ENCODE data around the gene ASTN2. TPM values are rescaled to one million over a fixed set of nuclear protein-coding genes. Genes with fewer than 3 reads are reported as not detected.
A peak's percentile ranks its signal among the peaks of the same experiment; 100 is the strongest.

Gene ASTN2
- total RNA-seq, 1 donor from 2014 or later, result 0.53 TPM

DNA sequence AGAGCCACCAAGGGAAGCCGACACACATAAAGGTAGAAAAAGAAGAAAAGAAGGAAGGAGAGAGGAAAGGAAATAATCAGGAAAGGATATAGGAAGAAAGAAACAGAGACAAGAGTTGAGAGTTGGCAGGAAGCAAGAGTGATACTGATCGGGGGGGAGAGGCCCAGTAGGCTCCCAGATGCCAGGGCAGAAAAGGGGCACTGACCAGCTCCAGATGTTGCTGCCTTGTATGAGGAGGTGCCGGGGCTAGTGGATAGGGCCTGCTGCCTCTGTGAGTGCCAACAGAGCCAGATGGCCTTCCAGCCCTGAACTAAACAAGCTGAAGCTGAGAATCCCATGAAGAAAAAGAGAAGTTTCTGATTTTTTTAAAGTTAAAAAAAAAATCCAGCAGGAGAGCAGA is 809.8 kb downstream of the ASTN2 start:
- Histone ChIP-seq H3K36me3 (ENCODE audit: control insufficient read depth, insufficient read depth, low read length) (no peaks in the 10 kb centered on the region), H3K4me3 (ENCODE audit: low read depth, low read length) (no peak overlapping the region), H3K27me3 (ENCODE audit: control insufficient read depth, insufficient read depth, low read length) (no peaks in the 10 kb centered on the region)
- TF ChIP-seq, protein P1, sequence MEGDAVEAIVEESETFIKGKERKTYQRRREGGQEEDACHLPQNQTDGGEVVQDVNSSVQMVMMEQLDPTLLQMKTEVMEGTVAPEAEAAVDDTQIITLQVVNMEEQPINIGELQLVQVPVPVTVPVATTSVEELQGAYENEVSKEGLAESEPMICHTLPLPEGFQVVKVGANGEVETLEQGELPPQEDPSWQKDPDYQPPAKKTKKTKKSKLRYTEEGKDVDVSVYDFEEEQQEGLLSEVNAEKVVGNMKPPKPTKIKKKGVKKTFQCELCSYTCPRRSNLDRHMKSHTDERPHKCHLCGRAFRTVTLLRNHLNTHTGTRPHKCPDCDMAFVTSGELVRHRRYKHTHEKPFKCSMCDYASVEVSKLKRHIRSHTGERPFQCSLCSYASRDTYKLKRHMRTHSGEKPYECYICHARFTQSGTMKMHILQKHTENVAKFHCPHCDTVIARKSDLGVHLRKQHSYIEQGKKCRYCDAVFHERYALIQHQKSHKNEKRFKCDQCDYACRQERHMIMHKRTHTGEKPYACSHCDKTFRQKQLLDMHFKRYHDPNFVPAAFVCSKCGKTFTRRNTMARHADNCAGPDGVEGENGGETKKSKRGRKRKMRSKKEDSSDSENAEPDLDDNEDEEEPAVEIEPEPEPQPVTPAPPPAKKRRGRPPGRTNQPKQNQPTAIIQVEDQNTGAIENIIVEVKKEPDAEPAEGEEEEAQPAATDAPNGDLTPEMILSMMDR (IDR thresholded peaks at IDR 0.05; ENCODE audit: insufficient read depth, low read length, severe bottlenecking), result no peak
- FAIRE-seq, result no peak
- DNase-seq (ENCODE audit: low read depth), result no peak

DNA sequence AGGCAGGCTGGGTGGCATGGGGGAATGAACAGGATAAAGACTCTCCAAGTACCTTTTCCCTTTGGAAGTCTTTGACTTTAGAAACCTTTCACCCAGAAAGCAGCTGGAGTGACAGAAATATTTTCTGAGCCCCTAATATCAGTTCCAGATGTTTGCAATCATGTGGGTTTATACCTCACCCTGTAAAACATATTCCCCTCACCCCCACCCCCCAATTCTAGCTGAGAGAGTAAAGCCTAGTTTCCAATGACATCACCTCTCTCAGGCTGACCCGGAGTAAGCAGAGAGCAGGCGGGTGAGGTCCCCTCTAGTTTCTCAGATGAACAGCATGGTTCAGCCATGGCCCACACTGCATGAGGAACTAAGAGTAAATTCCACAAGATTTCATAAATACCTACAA is 810.6 kb downstream of the ASTN2 start:
- TF ChIP-seq, protein P1 (IDR thresholded peaks at IDR 0.05; ENCODE audit: insufficient read depth, low read length, severe bottlenecking), result no peak
- no peaks in the 10 kb centered on the region for H3K27me3 ChIP-seq (ENCODE audit: control insufficient read depth, insufficient read depth, low read length)
- no peak for FAIRE-seq
- H3K36me3 ChIP-seq (ENCODE audit: control insufficient read depth, insufficient read depth, low read length), result no peaks in the 10 kb centered on the region
- no peak overlapping the region for H3K4me3 ChIP-seq (ENCODE audit: low read depth, low read length)
- no peak for DNase-seq (ENCODE audit: low read depth)

DNA sequence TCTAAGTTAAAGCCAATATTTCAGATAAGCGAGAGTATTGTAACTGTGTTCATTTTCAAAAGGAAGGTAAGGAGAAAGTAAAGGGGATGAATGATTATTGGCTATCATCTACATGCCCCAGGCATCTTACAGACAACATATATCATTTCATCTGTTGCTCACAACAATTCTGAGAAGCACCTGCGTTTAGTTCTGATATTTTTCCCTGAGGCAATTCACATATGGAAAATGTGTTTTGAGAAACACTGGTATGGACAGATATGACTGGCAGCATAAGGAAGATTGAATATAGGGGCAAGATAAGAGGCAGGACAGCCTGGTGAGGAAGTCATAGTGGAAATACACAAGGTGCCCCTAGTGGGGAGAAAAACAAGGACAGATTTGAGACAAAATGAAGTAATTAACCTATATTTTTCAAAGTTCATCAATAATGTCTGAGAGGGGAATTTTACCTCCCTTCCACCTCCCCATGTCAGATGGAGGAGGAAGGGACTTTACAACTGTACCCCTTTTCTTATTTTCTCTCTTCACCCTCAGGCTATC is 815.4 kb downstream of the ASTN2 start:
- TF ChIP-seq, protein P1 (IDR thresholded peaks at IDR 0.05; ENCODE audit: insufficient read depth, low read length, severe bottlenecking), result no peak
- FAIRE-seq, result no peak

DNA sequence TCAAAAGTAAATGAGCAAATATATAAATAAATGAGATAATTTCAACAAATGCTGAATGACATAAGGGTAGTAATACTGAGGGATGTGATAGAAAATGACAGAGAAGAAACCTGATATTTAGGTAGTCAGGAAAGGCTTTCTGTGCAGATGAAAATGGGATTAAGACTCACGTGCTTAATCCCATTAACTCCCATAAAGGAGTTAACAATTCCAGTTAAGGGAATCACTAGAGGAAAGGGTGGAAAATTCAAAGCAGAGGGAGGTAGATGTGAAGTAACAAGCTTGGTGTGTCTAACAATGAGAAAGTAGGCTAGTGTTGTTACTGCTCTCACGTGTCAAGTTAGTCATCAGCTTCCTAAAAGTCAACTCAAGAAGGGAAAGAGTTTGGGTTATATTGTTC is 818.2 kb downstream of the ASTN2 start:
- no peak for DNase-seq (ENCODE audit: low read depth)
- FAIRE-seq, result no peak
- TF ChIP-seq, protein P1 (IDR thresholded peaks at IDR 0.05; ENCODE audit: insufficient read depth, low read length, severe bottlenecking), result no peak
- Histone ChIP-seq H3K4me3 (ENCODE audit: low read depth, low read length) (no peak overlapping the region), H3K36me3 (ENCODE audit: control insufficient read depth, insufficient read depth, low read length) (no peaks in the 10 kb centered on the region), H3K27me3 (ENCODE audit: control insufficient read depth, insufficient read depth, low read length) (no peaks in the 10 kb centered on the region)

More for the DNA sequence above, 815.4 kb downstream of the ASTN2 start:
- no peak for DNase-seq (ENCODE audit: low read depth)
- Histone ChIP-seq H3K27me3 (ENCODE audit: control insufficient read depth, insufficient read depth, low read length) (no peaks in the 10 kb centered on the region), H3K36me3 (ENCODE audit: control insufficient read depth, insufficient read depth, low read length) (no peaks in the 10 kb centered on the region), H3K4me3 (ENCODE audit: low read depth, low read length) (no peak overlapping the region)

DNA sequence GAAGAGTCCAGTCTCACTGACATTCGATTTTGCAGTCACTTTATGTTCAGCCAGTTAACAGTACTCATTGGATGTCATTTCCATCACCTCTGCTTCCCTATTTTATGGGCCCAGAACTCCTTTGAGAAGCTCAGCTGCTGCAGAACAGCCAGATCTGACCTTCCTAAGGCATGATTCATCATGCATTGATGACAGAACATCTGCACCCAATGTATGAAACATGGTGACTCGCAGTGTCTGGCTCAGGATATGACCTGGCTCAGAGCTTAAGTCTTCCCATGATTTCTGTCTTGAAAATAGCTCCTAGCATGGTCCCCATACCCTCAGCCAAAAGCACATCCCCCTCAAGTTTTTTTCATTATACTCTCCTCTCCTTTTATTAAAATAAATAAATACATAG is 820.3 kb downstream of the ASTN2 start:
- FAIRE-seq (peak; percentile 94), DNase-seq (ENCODE audit: low read depth) (peak; percentile 91)
- Histone ChIP-seq H3K27me3 (ENCODE audit: control insufficient read depth, insufficient read depth, low read length) (no peaks in the 10 kb centered on the region), H3K4me3 (ENCODE audit: low read depth, low read length) (no peak overlapping the region), H3K36me3 (ENCODE audit: control insufficient read depth, insufficient read depth, low read length) (no peaks in the 10 kb centered on the region)
- TF ChIP-seq, protein P1 (IDR thresholded peaks at IDR 0.05; ENCODE audit: insufficient read depth, low read length, severe bottlenecking), result no peak

DNA sequence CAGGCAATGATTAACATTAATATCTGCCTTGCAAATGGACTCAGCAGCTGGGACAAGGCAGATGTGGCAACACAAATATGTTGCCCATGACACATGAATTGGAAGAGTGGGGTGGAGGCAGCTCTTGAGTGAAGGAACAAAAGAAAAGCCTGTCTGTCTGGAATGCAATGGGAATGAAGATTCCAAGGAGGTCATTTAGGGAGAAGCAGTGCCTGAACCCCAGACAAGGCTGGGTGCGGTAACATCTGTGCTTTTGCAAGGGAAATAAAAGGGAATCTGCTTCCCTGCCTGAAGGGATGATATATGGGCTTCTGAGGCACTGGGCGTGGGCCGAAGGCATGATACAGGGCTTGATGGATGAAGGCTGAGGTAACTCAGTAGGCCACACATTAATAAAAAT is 821.9 kb downstream of the ASTN2 start:
- Histone ChIP-seq H3K27me3 (ENCODE audit: control insufficient read depth, insufficient read depth, low read length) (no peaks in the 10 kb centered on the region), H3K36me3 (ENCODE audit: control insufficient read depth, insufficient read depth, low read length) (no peaks in the 10 kb centered on the region), H3K4me3 (ENCODE audit: low read depth, low read length) (no peak overlapping the region)
- FAIRE-seq, result no peak
- TF ChIP-seq, protein P1 (IDR thresholded peaks at IDR 0.05; ENCODE audit: insufficient read depth, low read length, severe bottlenecking), result no peak
- peak; percentile 8 for DNase-seq (ENCODE audit: low read depth)

Measured in bronchial epithelial cell (primary cell).